Osteocyte (in vitro differentiated cells): ENCODE data around the gene CXorf38. TPM values are rescaled to one million over a fixed set of nuclear protein-coding genes. Genes with fewer than 3 reads are reported as not detected.
A peak's percentile ranks its signal among the peaks of the same experiment; 100 is the strongest.

ENCODE experiments used
- DNase-seq: peaks from one replicate; pipeline ENCODE4 v3.0.0; 2021; ENCODE audit warnings: mixed read lengths; ENCODE audit not compliant: unreplicated experiment; ENCODE audit errors: extremely low spot score
- H3K27ac Mint-ChIP-seq: one replicate; pipeline ENCODE4 v1.8.0; 2021; ENCODE audit warnings: mild to moderate bottlenecking, mixed read lengths; ENCODE audit not compliant: unreplicated experiment
- H3K27me3 Mint-ChIP-seq: one replicate; pipeline ENCODE4 v1.8.0; 2021; ENCODE audit warnings: mixed read lengths; ENCODE audit not compliant: unreplicated experiment
- H3K36me3 Mint-ChIP-seq: one replicate; pipeline ENCODE4 v1.8.0; 2021; ENCODE audit warnings: mixed read lengths; ENCODE audit not compliant: unreplicated experiment
- H3K4me1 Mint-ChIP-seq: one replicate; pipeline ENCODE4 v1.8.0; 2021; ENCODE audit warnings: mixed read lengths; ENCODE audit not compliant: unreplicated experiment
- H3K4me3 Mint-ChIP-seq: one replicate; pipeline ENCODE4 v1.8.0; 2021; ENCODE audit warnings: mild to moderate bottlenecking, moderate library complexity, mixed read lengths; ENCODE audit not compliant: unreplicated experiment
- H3K9me3 Mint-ChIP-seq: one replicate; pipeline ENCODE4 v1.8.0; 2021; ENCODE audit warnings: mixed read lengths; ENCODE audit not compliant: unreplicated experiment
- total RNA-seq: library from RNA; stranded (reverse); gene quantifications from 2 replicates; pipeline ENCODE4 v1.2.1, GENCODE V29; 2021
- TF ChIP-seq, protein P1 (sequence below): fragments of 200-600 bp; sonication (generic); IDR thresholded peaks from 2 replicates; pipeline ENCODE4 v1.5.0; 2021; ENCODE audit warnings: antibody characterized with exemption, mild to moderate bottlenecking, moderate library complexity

The CXorf38 gene
- total RNA-seq, 1 donor from 2014 or later: 9.9 TPM

DNA sequence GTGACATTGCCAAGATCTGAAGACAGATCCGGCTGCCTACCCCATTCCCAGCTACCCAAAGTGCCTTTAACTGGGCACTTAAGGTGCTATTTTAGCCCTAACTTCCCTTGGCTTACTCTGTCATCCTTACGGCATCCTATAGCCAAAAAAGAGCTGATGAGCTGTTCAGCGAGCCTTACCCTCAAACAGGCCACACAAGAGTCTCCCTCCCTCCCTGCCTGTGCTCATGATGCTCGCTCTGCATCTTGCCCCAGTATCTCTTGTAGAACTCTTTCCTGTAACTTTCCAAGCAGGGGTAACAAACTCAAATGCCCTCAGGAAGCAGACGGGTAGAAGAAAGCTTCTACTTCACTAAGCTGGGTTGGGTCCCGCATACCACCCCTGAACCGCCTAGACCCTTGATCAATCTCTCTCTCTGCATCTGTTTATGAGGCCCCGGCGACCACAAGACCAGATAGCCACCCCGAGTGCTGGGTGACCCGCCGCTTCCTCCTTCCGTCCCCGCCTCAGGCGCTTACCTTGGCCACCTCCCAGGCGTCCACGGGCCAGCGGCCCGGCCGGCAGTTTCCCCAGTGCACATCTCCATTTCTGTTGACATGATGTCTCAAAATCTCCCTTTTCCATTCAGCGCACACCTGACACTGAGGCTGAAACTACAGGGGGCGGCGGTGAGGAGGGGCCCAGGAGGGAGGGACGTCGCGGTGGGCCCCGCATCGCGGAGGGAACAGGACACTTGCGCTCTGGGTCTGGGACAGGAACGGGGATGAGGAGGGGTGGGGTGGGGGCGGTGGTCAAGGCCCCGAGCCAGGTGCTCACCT is 663 bp downstream of the CXorf38 start:
- Mint-ChIP-seq H3K27me3 (no peaks in the 10 kb centered on the region), H3K36me3 (peaks cover 3% of the 10 kb centered on the region), H3K4me3 (peak overlapping the region; percentile 86), H3K4me1 (peaks cover 27% of the 10 kb centered on the region), H3K27ac (peak overlapping the region; percentile 81), H3K9me3 (no peaks in the 10 kb centered on the region)
- no peak for DNase-seq
- TF ChIP-seq, protein P1, sequence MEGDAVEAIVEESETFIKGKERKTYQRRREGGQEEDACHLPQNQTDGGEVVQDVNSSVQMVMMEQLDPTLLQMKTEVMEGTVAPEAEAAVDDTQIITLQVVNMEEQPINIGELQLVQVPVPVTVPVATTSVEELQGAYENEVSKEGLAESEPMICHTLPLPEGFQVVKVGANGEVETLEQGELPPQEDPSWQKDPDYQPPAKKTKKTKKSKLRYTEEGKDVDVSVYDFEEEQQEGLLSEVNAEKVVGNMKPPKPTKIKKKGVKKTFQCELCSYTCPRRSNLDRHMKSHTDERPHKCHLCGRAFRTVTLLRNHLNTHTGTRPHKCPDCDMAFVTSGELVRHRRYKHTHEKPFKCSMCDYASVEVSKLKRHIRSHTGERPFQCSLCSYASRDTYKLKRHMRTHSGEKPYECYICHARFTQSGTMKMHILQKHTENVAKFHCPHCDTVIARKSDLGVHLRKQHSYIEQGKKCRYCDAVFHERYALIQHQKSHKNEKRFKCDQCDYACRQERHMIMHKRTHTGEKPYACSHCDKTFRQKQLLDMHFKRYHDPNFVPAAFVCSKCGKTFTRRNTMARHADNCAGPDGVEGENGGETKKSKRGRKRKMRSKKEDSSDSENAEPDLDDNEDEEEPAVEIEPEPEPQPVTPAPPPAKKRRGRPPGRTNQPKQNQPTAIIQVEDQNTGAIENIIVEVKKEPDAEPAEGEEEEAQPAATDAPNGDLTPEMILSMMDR: no peak

DNA sequence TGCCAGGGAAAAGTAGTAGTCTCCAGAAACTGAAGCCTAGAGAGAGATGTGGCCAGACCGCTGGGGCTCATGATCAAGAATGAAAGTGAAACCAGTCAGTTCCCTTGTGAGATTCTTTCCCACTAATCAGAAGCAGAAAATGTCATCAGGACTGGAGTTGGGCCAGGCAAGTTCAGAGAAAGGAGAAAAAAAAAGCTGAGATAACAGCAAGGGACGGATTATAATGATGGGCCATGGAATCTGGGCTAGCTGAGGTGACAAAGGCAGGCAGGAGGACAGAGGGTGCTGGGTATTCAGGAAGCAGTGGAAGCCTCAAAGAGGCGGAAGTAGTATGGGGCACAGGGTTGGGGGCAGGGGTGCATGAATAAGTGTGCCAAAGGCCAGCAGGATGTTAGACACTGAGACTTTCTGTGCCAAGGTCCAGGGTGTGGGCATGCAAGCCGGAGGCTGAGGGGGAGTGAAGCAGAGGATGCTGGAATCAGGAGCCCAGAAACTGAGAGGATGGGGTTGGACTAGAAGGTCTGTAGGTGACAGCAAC is 2.5 kb downstream of the CXorf38 start:
- no peak for DNase-seq
- Mint-ChIP-seq H3K36me3 (peaks cover 3% of the 10 kb centered on the region), H3K4me1 (peaks cover 27% of the 10 kb centered on the region), H3K9me3 (no peaks in the 10 kb centered on the region), H3K27ac (peak overlapping the region; percentile 96), H3K27me3 (no peaks in the 10 kb centered on the region), H3K4me3 (peak overlapping the region; percentile 75)
- TF ChIP-seq, protein P1: no peak

DNA sequence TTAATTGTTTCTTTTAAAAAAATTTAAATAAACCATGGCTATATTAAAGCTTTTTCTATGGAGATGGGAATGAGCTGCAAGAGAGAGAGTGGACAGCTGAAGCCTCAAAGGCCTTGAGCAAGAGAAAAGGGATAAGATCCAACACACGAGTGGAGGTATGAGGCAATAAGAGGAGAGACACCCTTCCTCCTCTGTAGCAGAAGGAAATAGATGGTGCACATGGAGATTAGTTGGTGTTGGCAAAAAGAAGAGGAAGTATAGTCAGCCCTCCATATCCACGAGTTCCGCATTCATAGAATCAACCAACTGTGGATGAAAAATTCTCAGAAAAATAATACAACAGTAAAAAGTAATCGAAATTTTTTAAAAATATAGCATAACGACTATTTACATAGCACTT is 3.2 kb downstream of the CXorf38 start:
- Mint-ChIP-seq H3K27ac (peak overlapping the region; percentile 64), H3K27me3 (no peaks in the 10 kb centered on the region), H3K36me3 (peaks cover 3% of the 10 kb centered on the region), H3K4me3 (peak overlapping the region; percentile 20), H3K9me3 (no peaks in the 10 kb centered on the region), H3K4me1 (peaks cover 27% of the 10 kb centered on the region)
- TF ChIP-seq, protein P1: no peak
- DNase-seq: no peak

DNA sequence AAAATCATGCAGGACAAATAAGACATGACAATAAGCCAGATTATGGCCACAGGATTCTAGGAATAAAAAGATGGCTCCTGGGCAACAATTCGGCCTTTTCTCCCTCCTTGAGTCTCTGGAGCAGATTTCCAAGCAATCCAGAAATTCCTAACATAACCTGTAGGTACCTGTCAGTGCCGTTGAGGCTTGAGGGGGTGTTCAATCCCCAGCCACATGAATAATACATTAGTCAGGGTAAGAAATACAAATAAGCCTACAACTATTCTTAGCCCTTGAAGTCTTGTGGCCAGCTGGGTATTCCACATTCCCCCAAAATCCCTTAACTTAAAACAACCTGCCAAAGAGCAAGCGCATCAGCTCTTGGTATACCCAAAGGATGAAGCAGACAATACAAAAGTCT is 9.7 kb downstream of the CXorf38 start:
- peaks cover 27% of the 10 kb centered on the region for H3K36me3 Mint-ChIP-seq
- peaks cover 4% of the 10 kb centered on the region for H3K4me1 Mint-ChIP-seq
- no peak overlapping the region for H3K4me3 Mint-ChIP-seq
- TF ChIP-seq, protein P1: no peak
- no peaks in the 10 kb centered on the region for H3K9me3 Mint-ChIP-seq
- no peak overlapping the region for H3K27ac Mint-ChIP-seq
- DNase-seq: no peak
- H3K27me3 Mint-ChIP-seq: no peaks in the 10 kb centered on the region

DNA sequence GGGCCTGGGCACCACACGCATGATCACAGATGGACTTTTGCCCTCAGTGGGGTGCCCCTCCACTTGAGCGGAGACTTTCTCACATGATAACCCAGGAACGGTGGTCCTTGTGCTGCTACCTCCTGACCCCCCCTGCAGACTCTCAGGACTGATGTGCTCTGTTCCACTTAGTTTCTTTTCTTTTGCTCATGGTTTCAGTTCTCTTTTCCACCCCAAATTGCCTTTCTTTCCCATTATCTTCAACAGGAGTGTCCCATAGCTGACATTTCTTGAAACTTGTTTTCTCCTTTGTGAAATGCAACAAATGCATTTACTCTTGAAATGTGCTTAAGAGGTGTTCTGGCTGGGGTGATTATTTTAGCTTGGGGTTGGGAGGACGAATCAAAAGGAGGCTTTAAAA is 15.2 kb downstream of the CXorf38 start:
- Mint-ChIP-seq H3K4me3 (no peak overlapping the region), H3K9me3 (no peaks in the 10 kb centered on the region), H3K27me3 (no peaks in the 10 kb centered on the region), H3K4me1 (no peaks in the 10 kb centered on the region), H3K27ac (no peak overlapping the region), H3K36me3 (peaks cover 29% of the 10 kb centered on the region)
- no peak for DNase-seq
- TF ChIP-seq, protein P1: no peak
